ENCODE data around the gene PRKAA1. TPM values are rescaled to one million over a fixed set of nuclear protein-coding genes. Genes with fewer than 3 reads are reported as not detected.

Gene PRKAA1
- polyA plus RNA-seq, 4 donors, result 53.3 to 82.0 (median 78.5) TPM

- DNase-seq (ENCODE audit: low read depth in 4 of 4, low spot score in 3 of 4), result no peak
Measured at GRCh38 chr5:40781843-40782409, 16.2 kb downstream of the PRKAA1 start.

GRCh38 chr5:40780858-40781257 is 17.3 kb downstream of the PRKAA1 start:
- no peak for DNase-seq (ENCODE audit: low read depth in 4 of 4, low spot score in 3 of 4)

GRCh38 chr5:40780199-40780598 is 18.0 kb downstream of the PRKAA1 start:
- no peak for DNase-seq (ENCODE audit: low read depth in 4 of 4, low spot score in 3 of 4)

GRCh38 chr5:40779561-40779960 is 18.6 kb downstream of the PRKAA1 start:
- no peak for DNase-seq (ENCODE audit: low read depth in 4 of 4, low spot score in 3 of 4)

GRCh38 chr5:40778133-40778532 is 20.0 kb downstream of the PRKAA1 start:
- no peak for DNase-seq (ENCODE audit: low read depth in 4 of 4, low spot score in 3 of 4)

GRCh38 chr5:40776658-40776977 is 21.6 kb downstream of the PRKAA1 start:
- no peak for DNase-seq (ENCODE audit: low read depth in 4 of 4, low spot score in 3 of 4)

- no peak for DNase-seq (ENCODE audit: low read depth in 4 of 4, low spot score in 3 of 4)
Measured at GRCh38 chr5:40775846-40776657, 22.1 kb downstream of the PRKAA1 start.

GRCh38 chr5:40775085-40775845 is 22.9 kb downstream of the PRKAA1 start:
- no peak for DNase-seq (ENCODE audit: low read depth in 4 of 4, low spot score in 3 of 4)

GRCh38 chr5:40774623-40775022 is 23.6 kb downstream of the PRKAA1 start:
- DNase-seq (ENCODE audit: low read depth in 4 of 4, low spot score in 3 of 4), result no peak

GRCh38 chr5:40770764-40771163 is 27.4 kb downstream of the PRKAA1 start:
- no peak for DNase-seq (ENCODE audit: low read depth in 4 of 4, low spot score in 3 of 4)

GRCh38 chr5:40762705-40763104 is 35.5 kb downstream of the PRKAA1 start:
- DNase-seq (ENCODE audit: low read depth in 4 of 4, low spot score in 3 of 4), result no peak

- no peak for DNase-seq (ENCODE audit: low read depth in 4 of 4, low spot score in 3 of 4)
Measured at GRCh38 chr5:40757400-40757799, 40.8 kb downstream of the PRKAA1 start.

GRCh38 chr5:40755407-40756365 is 42.5 kb downstream of the PRKAA1 start, which contains the start of gene TTC33:
TTC33 (minus strand) TSS chr5:40755961; CDS start chr5:40747018, 8,943 bp downstream.
- peak; percentile 78 to 93 (median 90) for DNase-seq (ENCODE audit: low read depth in 4 of 4, low spot score in 3 of 4)

GRCh38 chr5:40755093-40755406 is 43.1 kb downstream of the PRKAA1 start:
- peak; percentile 75 to 77 (median 76) for DNase-seq (ENCODE audit: low read depth in 4 of 4, low spot score in 3 of 4)

- DNase-seq (ENCODE audit: low read depth in 4 of 4, low spot score in 3 of 4), result peak in 1 of 4 donors; percentile 14
Measured at GRCh38 chr5:40754381-40755092, 43.6 kb downstream of the PRKAA1 start.

- no peak for DNase-seq (ENCODE audit: low read depth in 4 of 4, low spot score in 3 of 4)
Measured at GRCh38 chr5:40746703-40747102, 51.5 kb downstream of the PRKAA1 start.

- DNase-seq (ENCODE audit: low read depth in 4 of 4, low spot score in 3 of 4), result no peak
Measured at GRCh38 chr5:40743771-40744170, 54.4 kb downstream of the PRKAA1 start.

- DNase-seq (ENCODE audit: low read depth in 4 of 4, low spot score in 3 of 4), result no peak
Measured at GRCh38 chr5:40738502-40738901, 59.7 kb downstream of the PRKAA1 start.

GRCh38 chr5:40736103-40736875 is 61.9 kb downstream of the PRKAA1 start:
- peak in 1 of 4 donors; percentile 48 for DNase-seq (ENCODE audit: low read depth in 4 of 4, low spot score in 3 of 4)
